Dermis blood vessel endothelial cell (primary cell): ENCODE data around the gene TMEM123. TPM values are rescaled to one million over a fixed set of nuclear protein-coding genes. Genes with fewer than 3 reads are reported as not detected.

Experiments
- DNase-seq: peaks from one replicate; pipeline ENCODE4 v3.0.0; 2010
- total RNA-seq: library from RNA; depleted of rRNA; stranded (reverse); fragments of >200 nt; gene quantifications from 2 replicates; pipeline ENCODE4 v1.2.3, GENCODE V29; 2014

Gene TMEM123
- total RNA-seq, 1 donor from 2014 or later = 195 TPM

DNA sequence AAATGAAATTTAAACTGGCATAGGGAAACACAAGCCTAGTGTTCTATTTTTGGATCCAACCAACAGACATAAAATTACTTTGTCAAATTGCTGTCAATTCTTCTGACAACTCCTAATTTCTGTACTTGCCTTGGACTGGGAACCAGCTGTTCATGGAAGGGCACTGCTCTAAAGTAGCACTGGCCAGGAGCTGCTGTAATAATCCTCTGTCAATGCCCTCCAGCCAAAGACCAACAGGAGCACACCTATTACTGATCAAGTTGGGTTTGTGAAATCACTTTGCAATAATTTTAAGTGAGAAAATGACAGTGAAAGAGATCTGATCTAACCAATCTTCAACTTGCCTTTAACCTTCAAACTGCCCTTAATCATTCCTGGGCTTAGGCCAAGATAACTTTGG, 18.9 kb upstream of the TMEM123 start:
- no peak for DNase-seq

DNA sequence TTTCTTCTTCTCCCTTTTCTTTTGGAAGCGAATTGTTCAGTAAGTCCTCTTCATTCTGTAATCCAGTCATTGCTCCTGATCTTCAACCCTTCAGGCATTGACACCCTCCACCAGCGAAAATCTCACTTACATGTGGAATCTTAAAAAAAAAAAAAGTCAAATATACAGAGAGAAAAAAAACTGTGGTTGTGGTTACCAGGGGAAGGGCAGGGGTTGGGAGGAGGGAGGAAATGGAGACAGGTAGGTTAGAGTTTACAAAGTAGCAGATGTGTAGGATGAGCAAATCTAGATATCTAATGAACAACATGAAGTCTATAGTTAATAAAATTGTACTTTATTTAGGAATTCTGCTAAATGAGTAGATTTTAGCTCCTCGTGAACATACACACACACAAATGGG, 17.7 kb upstream of the TMEM123 start:
- DNase-seq = no peak

DNA sequence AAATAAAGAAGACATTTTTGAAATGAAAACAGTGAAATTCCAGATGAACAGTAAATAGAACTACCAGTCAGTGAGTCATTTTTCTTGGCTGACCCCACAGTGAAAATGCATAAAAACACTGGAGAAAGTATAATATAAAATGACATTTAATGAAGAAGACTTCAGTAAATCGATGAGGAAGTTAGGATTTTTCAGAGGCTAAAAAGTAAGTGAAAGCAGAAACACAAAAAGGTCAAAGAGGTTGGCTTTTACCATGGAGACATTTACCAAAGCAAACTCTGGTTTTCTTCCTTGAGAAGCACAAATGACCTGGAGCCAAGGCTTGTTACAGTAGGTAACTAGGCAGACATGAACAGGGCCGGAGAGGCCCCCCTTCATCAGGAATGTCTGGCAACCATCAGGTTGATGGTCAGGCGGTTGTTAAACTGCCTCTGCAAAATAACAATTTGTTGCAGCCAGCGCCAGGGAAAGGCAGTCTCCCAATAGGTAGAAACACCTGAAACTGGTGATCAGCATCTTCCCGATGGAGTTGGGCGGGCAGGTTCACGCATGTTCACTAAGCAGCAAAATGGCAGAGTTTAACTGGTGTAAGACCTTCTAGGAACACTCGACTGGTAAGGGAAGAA, 16.7 kb upstream of the TMEM123 start:
- peak; percentile 54 for DNase-seq

DNA sequence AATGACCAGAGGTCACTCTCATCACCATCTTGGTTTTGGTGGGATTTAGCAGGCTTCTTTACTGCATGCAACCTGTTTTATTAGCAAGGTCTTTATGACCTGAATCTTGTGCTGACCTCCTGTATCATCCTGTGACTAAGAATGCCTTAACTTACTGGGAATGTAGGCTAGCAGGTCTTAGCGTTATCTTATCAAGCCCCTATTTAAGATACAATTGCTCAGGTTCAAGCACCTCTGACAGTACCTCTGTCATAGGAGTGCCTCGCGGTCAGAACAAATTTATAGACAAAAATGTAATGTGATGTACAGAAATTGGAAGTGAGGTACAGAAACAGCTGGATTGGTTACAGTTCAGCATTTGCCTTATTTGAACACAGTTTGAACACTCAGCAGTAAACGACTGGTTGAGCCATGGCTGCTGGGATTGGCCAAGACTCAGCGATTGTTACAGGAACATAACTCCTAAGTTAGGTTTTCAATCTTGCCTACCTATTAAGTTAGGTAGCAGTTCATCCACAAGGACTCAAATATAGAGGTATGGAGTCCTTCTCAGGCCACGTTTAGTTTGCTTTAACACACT, 16.1 kb upstream of the TMEM123 start:
- DNase-seq = no peak

DNA sequence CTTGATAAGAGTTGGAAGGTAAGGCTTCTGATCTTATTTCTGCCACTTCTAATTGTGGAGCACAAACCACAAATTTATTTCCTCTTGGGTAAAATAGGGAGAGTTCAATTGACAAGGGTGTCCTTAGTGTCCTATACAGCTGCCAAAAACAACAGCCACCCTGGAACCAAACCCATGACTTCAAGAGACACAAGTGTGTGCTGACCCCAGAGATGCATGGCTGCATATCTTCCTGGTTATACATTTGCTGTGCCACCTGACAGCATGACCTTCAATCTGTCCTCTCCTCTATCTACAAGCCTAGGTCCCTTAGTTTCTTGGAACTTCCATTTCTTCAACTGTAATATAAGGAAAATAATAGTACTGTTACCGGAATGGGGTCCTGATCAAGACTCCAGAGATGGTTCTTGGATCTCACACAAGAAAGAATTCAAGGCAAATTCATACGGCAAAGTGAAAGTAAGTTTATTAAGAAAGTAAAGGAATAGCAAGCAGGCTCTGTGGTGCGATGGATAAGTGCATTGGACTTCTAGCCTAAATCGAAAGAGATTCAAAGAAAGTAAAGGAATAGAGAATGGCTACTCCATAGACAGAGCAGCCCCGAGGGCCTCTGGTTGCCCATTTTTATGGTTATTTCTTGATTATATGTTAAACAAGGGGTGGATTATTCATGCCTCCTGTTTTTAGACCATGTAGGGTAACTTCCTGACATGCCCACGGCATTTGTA, 15.5 kb upstream of the TMEM123 start:
- no peak for DNase-seq

DNA sequence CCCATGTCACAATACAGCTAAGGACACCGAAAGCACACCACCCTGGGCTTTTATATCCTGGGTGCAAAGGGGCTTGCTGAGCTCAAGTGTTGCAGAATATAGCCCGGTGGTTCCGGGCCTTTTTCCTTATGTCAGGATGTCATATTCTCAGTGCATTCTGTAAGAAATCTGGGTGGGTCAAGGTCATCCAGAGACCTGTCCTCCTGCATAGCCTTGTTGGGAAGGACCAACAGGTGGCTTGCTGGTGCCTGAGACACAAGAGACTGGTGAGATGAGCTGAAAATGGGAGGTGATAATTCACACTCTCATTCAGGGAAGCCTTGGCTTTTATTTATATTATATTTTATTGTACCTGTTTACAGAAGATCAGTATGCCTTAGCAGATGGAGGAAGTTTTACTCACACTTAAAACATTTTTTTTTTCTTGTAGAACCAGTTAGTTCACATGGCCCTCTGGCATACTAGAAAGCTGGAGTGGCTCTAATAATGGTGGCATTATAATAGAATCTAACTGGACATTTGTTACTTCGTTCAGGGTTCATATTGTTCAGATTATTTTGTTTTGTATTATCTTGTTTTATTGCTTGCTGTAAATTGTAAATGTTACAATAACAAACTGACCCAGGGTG, 14.6 kb upstream of the TMEM123 start:
- no peak for DNase-seq

DNA sequence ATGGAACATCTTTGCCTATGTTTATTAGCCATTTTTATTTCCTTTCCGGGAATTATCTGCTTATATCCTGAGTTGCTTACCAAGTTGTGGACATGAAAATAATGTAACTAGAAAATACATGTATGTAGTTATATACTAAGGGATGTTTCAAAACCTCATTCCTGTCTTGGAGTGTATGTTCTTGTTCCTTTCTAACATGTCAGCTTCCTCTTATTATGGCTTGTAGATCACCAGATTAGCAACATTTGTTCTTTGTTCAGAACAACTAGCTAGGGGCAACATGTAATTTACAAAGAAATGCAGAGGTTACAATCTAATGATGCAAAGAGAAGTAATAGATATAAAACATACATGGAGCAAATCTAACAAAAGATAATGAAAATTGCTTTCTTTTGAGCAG, 13.1 kb upstream of the TMEM123 start:
- peak; percentile 16 for DNase-seq

DNA sequence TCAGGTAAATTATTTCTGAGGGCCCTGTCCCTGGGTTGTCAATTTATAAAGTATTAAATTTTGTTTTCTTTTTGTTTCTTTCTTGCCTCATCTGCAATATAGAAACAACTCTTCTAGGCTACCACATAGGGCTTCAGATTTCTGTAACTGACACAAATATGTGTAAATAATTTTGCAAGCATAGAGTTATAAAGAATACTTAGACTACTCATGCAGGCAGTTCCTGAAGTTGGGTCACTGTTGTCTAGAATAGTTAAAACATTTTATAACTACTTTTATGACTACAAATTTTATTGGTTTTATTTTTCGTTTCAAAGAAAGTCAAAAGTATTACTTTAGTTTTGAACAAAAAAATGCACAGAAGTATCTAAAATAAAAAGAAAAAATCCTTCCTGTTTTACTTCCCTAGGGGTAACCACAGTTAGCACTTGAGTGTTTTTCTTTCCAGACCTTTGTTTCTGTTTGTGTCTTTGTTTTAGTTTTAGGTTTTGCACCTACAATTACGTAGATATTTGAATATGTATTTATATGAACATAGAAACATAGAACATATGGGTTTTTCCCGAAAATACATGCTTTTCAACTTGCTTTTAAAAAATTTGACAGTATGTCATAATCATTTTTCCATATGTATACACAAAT, 12.4 kb upstream of the TMEM123 start:
- no peak for DNase-seq

DNA sequence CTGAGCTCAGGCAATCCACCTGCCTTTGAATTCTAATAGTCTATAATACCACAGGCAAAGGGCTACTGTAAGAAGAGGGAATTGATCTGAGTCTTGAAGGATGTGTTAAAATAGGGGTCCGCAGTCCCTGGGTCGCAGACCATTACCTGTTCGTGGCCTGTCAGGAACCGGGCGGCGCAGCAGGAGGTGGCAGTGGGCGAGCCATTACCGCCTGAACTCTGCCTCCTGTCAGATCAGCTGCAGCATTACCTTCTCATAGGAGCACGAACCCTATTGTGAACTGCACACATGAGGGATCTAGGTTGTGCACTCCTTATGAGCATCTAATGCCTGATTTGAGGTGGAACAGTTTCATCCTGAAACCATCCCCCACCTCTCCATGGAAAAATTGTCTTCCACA, 11.5 kb upstream of the TMEM123 start:
- no peak for DNase-seq

DNA sequence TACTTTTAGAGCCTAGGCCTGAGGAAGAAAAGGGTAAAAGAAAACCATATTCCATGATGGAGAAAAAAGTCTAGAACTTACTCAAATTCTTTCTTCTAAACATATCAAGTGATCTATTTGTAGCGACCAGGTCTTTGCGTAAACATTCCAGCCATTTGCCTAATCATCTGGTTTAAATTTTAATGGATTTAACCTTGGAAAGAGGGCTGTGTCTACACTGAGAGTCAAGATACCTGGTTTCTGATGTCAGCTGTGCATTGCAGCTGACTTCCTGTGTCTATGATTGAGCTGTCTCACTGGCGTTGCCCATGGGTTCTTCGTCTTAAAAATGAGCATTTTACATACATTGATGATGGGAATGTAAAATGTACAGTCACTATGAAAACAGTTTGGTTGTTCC, 10.0 kb upstream of the TMEM123 start:
- DNase-seq = no peak

DNA sequence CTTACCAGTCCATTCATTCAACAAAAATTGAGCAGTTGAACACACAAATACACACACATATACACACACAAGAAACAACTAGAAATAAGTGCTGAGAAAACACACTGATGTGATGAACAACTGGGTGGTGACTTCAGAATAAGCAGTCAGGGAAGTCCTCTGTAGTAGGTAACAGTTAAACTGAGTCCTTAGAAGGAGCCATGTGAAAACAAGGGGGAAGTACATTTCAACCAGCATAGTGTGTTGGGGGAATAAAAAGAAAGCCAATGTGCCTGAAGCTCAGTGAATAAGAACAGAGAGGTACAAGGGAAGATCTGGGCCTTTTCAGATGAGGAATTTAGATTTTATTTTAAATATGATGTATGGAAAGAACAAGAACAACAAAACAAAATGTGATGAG, 6.8 kb upstream of the TMEM123 start:
- no peak for DNase-seq

DNA sequence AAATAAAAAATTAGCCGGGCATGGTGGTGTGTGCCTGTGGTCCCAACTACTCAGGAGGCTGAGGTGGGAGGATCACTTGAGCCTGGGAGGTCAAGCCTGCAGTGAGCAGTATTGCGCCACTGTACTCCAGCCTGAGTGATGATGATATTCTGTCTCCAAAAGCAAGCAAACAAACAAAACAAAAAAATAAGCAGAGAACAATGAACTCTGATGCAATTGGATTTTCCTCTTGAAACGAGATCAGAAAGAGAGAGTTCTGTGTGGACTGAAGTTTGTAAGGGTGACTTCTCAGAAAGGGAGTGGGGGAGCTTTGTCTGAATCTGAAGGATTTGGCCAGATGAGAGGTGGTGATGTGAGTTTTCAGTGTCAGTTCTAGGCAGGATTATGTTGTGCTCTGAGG, 6.0 kb upstream of the TMEM123 start:
- no peak for DNase-seq

DNA sequence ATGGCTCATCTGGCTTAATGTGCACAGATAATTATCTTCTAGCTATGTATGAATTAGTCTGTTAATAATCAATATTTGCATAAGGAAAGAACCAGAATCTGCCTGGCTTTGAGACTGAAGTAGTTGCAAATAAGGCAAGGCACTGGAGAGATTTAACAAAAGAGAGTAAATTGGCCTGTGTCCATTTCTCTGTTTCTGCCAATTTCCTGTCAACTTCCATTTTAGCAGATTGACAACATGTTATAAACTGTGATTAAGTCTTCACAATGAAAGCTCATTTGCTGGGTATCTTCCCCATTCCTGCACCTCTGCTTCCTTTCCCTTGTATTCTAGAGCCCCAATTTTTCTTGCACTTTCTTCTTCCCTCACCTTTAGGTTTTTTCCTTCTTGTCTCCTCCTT, 5.3 kb upstream of the TMEM123 start:
- peak; percentile 70 for DNase-seq

DNA sequence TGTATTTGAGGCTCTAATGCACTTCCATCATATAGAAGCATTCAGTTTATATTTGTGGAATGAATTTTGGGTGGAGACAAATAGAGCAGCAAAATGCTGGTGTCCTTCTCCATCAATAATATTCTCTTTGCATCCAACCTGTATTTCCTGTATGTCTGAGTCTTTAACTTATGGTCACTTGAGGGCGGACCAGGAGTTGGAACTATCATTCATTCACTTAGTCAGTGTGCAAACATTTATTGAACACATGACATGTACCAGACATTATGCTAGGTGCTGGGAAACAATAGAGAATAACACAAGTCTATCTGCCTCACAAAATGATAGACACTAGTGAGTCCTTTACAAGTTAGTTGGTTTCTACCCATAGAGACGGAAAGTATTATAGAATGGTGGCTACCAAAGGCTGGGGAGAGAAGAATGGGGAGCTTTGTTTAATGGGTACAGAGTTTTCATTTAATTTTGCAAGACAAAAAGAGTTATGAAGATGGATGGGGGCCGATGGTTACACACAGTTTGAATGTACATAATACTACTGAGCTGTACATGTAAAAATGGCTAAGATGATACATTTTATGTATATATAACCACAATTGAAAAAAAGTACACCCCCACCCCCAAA, 4.6 kb upstream of the TMEM123 start:
- DNase-seq = no peak

DNA sequence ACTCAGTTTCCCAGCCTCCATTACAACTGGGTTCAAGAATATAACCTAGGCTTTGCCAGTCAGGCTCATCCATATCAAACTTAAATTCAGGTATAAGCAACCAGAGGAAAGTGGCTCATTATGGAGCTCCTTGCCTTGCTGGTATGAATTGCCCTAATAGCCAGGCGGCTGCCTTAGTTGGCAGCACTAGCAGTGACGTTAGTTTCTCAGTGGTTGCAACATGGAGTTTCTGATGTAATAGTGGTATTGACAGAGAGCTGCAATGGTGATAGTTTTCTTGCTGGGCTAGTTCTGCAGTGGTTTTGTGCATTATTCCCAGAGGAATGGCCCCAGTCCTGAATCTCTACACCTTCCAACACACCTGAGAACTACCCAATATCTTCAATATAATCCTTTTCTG, 3.8 kb upstream of the TMEM123 start:
- DNase-seq = no peak

DNA sequence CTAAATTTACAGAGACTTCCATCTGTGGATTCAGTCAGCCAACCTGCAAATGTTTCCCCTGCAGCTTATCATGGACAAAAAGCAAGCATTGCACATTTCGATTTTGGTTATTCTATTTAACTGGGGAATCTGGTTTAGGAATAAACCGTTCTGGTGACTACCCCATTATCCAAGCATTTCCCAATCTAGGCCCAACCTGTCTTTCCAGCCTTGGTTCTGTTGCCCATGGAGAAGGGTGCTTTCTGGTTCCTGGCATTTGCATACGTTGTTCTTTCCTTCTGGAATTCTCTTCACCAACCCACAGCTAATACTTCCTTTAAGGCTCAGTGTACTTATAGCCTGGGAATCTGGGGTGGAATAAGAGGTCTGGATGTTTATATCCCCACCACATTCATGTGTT, 1.4 kb upstream of the TMEM123 start:
- no peak for DNase-seq

DNA sequence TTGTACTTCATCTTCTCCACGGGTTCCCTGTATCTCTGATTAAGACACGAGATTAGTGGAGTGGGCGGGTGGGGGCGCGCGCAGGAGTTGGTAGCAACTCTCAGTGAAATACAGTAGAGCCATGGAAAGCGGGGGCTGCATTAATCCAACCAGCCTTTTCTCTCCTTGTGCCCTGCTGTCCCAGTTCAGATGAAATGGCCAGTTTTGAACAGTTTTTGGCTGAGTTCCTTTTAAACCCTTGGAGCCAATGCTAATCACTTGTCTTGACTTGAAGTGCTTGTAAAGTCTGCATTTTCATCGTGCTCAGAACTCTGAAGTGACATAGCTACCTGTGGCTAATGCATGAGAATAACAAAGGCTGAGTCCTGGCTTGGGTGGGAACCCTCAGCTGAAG, 734 bp upstream of the TMEM123 start:
- DNase-seq = no peak

DNA sequence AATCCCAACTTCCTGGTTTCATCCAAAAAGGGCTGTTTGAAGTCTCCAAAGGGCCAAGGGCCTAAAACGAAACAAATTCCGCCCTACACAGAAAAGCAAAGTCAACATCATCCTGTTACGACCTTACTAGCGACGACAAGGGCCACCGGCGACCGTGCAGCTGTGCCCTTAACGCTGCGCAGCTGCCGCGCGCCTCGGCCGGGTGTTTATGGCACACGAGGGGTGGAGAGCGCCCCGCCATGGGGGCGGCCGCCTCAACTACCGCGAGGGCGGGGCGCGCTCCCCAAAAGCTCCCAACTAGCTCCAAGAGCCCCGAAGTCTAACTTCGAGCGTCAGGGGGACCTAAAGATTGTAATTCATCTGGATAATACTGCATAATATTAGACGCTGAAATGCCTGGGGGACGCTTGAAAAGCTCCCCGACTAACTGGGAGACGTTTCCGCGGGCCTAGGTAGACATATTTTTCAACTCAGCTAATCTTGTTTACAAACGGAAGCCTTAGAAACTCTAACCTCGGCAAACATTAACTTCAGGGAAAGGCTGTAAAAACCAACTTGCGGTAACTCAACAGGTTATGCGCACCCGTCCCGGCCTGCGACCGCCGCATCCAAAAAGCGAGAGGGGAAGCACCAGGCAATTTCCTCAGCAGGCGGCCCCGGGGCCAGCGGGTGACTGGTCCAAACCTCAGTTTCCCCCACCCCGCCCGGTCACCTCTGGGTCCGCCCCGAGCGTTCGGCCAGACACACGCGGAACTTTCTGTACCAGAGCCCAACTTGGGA, 694 bp downstream of the TMEM123 start:
- peak; percentile 65 for DNase-seq

DNA sequence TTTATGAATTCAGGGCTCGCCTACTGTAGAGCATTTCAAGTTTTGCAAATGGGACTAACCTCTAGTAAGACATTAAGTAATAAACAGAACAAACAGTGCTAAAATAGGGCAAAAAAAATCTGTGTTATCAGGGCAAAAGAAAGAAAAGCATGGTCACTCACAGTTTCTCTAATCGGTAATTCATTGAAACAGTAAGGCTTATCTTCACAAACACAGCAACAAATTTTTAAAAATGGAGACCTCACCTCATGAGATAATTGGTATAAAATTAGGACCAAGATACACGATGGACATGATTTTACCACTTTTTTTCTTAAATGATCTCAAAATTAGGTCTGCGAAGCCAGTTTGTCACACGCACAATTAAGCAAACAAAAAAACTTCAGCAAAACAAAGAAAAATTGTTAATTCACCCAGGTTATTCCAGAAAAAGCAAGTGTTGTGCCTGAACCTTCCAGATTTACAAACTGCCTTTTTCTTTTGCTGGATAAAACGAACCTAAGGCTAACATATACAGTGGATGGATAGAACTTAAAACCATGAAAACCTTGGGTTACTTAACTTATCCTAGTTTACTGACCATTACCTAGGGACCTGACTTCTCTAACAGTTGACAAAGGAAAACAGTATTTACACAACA, 1.4 kb downstream of the TMEM123 start:
- DNase-seq = peak; percentile 12

DNA sequence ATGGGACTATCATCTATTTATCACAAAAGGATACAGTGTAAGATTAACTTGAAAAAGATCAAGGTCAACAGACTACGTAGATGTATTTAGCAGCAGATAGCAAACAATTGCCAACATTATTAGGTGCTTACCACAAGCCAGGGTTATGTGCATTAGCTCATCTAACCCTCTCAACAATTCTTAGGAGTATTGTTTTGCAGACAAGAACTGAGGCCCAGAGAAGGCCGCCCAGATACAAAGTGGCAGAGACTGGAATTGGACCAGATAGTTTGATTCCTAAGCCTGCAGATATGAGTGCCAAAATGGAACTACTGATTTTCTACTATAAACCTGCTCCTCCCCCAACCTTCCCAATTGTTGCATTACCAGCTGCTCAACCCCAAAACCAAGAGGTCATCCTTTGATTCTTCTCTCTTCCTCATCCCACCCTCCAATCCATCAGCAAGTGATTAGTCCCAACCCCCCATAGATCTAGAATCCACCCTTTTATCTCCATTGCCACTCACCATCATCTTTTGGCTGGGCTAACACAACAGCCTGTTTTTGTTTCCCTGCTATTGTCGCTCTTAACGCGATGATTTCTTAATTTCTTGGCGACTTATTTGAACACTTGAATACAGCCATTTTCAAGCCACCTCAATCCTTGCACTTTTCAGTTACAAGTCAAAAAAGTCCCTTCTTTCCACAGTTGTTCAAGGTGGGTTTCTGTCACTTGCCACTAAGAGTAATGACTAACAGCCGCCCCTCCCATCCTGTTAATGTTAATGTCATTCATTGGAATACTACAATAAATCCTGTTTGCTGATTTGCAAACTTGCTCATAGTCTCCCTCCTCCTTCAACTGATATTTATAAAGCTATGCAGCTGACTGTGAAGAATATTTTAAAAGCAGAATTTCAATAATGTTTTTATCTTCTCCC, 2.7 kb downstream of the TMEM123 start:
- DNase-seq = peak; percentile 64

DNA sequence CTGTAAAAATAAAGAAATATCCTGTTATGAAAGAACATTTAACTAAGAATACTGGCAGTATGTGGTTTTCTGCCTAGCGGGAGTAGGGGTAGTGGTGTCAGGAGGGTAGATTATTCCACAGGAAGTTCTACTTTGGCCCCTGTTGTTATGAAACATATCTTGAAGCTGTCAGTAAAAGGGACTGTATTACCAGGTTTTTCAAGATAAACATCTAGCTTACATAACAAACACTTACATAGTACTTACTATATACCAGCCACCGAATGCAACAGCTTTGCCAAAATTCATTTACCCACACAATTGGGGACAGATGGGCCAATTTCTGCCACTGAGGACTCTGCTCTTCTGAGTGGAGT, 3.7 kb downstream of the TMEM123 start:
- peak; percentile 38 for DNase-seq
